Testis (tissue), 3 donors: ENCODE results near the gene MRPL44. TPM values are rescaled to one million over a fixed set of nuclear protein-coding genes. Genes with fewer than 3 reads are reported as not detected.

Experiments used
- DNase-seq: peaks from one replicate; pipeline ENCODE4 v3.0.0-alpha.2; 2019
- H3K27ac ChIP-seq, 2 donors: fragments of 200-600 bp; sonication (generic); one replicate each; pipeline ENCODE4 v1.5.1; 2019
- H3K27me3 ChIP-seq: fragments of 200-600 bp; sonication (generic); one replicate; pipeline ENCODE4 v1.5.1; 2019
- H3K36me3 ChIP-seq: fragments of 200-600 bp; sonication (generic); one replicate; pipeline ENCODE4 v1.5.1; 2017; ENCODE audit warnings: low read depth; ENCODE audit errors: missing control alignments
- H3K4me1 ChIP-seq: fragments of 200-600 bp; sonication (generic); one replicate; pipeline ENCODE4 v1.5.1; 2019
- H3K4me3 ChIP-seq, 2 donors: fragments of 200-600 bp; sonication (generic); one replicate each; pipeline ENCODE4 v1.5.1; 2017 to 2019
- H3K9me3 ChIP-seq: fragments of 200-600 bp; sonication (generic); one replicate; pipeline ENCODE4 v1.5.1; 2017
- POLR2A ChIP-seq: fragments of 450-650 bp; IDR thresholded peaks from one replicate; pipeline ENCODE4 v1.6.1; 2017; ENCODE audit warnings: antibody characterized with exemption, mild to moderate bottlenecking, moderate library complexity
- WGBS, 2 donors: methylation state at CpG; one replicate each; pipeline ENCODE4 v1.1.5; 2018; 5-methylcytosine and 5-hydroxymethylcytosine counted together
- intact Hi-C: fragments of 100-400 bp; cut with DNase I; formaldehyde crosslinking; loops from one replicate; pipeline ENCODE4 v1.15.1; 2023; ENCODE audit warnings: low total_unique reads
- polyA plus RNA-seq: library from polyadenylated mRNA; stranded (reverse); fragments of 350-450 nt; fragmentation: Illumina TruSeq; extraction: RNeasy Lipid Tissue Mini Kit (QIAGEN cat#74804); gene quantifications from one replicate; pipeline ENCODE4 v1.2.3, GENCODE V29; 2014; ENCODE audit warnings: low read depth, low replicate concordance; ENCODE audit not compliant: insufficient read depth
- total RNA-seq, 2 donors: library from RNA; depleted of rRNA; stranded (reverse); fragments of >200 nt; gene quantifications; one replicate each; pipeline ENCODE4 v1.2.3, GENCODE V29; 2016
- TF ChIP-seq, protein P1 (sequence below), 3 experiments: fragments of 450-650 bp in 2 of 3; fragments of 200-600 bp in 1 of 3; sonication (generic) in 1 of 3; IDR thresholded peaks; one replicate each; pipeline ENCODE4 v1.5.1; 2016 to 2019; ENCODE audit warnings: antibody characterized with exemption in 3 of 3, mild to moderate bottlenecking in 2 of 3, moderate library complexity in 1 of 3

Gene MRPL44
- total and polyA plus RNA-seq, 3 donors from 2014 or later: 36.6 to 39.4 (median 37.4) TPM

DNA sequence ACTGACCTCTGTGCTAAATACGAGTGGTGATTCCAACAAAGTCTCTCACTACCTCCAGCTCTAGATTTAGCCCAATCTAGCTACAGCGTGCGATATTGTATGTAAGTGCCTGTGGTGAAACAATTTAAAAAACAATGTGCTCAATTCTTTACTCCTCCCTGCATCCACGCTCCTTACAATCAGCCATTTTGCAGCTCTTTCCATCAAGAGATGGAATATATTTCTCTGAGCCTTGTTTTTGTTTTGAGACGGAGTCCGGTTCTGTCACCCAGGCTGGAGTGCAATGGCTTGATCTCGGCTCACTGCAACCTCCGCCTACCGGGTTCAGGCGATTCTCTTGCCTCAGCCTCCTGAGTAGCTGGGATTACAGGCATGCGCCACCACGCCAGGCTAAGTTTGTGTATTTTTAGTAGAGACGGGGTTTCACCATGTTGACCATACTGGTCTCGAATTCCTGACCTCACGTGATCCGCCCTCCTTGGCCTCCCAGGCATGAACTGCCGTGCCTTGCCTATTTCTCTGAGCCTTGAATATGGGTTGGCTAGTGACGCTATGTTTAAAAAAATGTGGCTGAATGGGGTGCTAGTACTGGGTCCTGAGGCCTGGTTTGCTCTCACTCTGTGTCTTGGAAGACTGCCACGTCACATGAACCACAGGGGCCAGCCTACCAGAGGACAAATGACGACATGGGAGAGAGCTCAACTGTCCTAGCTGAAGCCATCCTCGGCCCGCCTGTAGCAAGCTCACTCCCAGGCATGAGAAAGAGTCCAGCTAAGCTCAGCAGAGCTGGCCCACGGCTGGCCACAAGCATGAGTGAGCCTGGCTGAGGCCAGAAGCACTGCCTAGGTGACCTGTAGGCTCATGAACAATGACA is 26.9 kb upstream of the MRPL44 start:
- peak; percentile 38 for DNase-seq
- Histone ChIP-seq H3K9me3 (no peaks in the 10 kb centered on the region), H3K36me3 (no peaks in the 10 kb centered on the region), H3K4me1 (peaks cover 12% of the 10 kb centered on the region), H3K27ac (no peak overlapping the region), H3K4me3 (no peak overlapping the region), H3K27me3 (no peaks in the 10 kb centered on the region)
- WGBS, 2 donors: 81 to 82% methylated on average over 23 of the region's 23 CpGs
- intact Hi-C loops: no loop called here
- TF ChIP-seq, protein P1, sequence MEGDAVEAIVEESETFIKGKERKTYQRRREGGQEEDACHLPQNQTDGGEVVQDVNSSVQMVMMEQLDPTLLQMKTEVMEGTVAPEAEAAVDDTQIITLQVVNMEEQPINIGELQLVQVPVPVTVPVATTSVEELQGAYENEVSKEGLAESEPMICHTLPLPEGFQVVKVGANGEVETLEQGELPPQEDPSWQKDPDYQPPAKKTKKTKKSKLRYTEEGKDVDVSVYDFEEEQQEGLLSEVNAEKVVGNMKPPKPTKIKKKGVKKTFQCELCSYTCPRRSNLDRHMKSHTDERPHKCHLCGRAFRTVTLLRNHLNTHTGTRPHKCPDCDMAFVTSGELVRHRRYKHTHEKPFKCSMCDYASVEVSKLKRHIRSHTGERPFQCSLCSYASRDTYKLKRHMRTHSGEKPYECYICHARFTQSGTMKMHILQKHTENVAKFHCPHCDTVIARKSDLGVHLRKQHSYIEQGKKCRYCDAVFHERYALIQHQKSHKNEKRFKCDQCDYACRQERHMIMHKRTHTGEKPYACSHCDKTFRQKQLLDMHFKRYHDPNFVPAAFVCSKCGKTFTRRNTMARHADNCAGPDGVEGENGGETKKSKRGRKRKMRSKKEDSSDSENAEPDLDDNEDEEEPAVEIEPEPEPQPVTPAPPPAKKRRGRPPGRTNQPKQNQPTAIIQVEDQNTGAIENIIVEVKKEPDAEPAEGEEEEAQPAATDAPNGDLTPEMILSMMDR (IDR thresholded peaks at IDR 0.05): no peak
- no peak for TF ChIP-seq POLR2A

DNA sequence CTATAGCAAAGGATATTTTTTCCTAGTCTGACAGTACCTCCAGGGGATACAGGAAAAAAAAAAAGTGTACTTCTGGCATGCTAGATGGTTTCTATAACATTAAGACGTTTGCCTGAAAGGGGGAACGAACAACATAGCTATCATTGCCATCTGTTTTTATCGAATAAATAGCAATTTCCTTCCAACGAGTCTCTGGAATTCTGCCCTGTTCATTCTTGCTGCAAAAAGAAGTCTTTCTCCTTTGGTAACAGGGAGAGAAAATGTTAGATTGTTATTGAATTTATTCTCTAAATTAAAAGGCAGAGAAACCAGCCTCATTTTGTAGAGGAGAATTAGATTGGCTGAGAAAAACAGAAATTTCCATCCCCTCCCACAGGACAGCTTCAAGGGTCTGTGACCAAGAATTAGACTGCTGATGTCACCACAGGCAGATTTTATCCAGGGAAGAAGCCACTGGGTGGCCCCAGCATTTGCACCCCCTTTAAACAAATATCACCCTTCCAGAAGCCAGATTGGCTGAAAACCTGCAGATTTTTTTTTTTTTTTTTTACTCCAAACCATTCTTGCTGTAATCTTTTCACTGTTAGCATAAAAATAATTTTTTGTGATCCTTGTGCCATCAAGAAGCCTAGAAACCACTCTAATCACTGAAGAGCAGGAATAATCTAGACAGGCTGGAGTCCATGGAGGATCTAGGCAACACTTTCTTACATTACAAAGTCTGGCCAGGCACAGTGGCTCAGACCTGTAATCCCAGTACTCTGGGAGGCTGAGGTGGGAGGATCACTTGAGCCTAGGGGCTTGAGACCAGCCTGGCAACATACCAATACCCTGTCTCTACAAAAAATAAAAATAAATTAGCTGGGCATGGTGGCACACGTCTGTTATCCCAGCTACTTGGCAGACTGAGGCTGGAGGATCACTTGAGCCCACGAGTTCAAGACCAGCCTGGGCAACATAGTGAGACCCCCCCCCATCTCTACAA is 24.2 kb upstream of the MRPL44 start:
- Histone ChIP-seq H3K9me3 (no peaks in the 10 kb centered on the region), H3K4me3 (no peak overlapping the region), H3K27ac (no peak overlapping the region), H3K36me3 (no peaks in the 10 kb centered on the region), H3K4me1 (peaks cover 12% of the 10 kb centered on the region), H3K27me3 (no peaks in the 10 kb centered on the region)
- TF ChIP-seq, protein P1 (IDR thresholded peaks at IDR 0.05): no peak
- no peak for TF ChIP-seq POLR2A
- 40 to 47% methylated on average over 6 of the region's 6 CpGs for WGBS, 2 donors
- no peak for DNase-seq
- intact Hi-C loops: no loop called here

DNA sequence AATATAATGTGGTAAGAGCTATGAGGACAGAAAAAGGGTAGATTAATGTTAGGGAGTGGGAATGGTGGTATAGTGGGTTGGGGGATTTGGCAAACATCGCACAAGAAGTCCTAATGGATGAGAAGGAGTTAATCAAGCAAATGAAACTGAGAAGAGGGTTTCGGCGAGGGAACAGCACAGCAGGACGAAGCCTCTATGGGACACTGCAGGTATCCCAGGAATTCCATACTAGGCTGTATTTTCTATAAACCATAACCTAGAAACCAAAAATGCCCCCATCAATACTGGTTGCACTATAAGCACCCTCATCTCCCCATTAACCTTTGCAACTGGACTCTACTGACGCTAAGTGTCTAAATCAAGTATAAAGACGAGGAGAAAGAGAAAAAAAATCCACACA is 22.4 kb upstream of the MRPL44 start:
- TF ChIP-seq, protein P1 (IDR thresholded peaks at IDR 0.05): no peak
- TF ChIP-seq POLR2A: no peak
- no peak for DNase-seq
- H3K27me3 ChIP-seq: no peaks in the 10 kb centered on the region
- no peak overlapping the region for H3K4me3 ChIP-seq
- no peaks in the 10 kb centered on the region for H3K9me3 ChIP-seq
- intact Hi-C loops: no loop called here
- no peak overlapping the region for H3K27ac ChIP-seq
- WGBS, 2 donors: 69 to 72% methylated on average over 6 of the region's 6 CpGs
- peaks cover 9% of the 10 kb centered on the region for H3K4me1 ChIP-seq
- H3K36me3 ChIP-seq: no peaks in the 10 kb centered on the region

DNA sequence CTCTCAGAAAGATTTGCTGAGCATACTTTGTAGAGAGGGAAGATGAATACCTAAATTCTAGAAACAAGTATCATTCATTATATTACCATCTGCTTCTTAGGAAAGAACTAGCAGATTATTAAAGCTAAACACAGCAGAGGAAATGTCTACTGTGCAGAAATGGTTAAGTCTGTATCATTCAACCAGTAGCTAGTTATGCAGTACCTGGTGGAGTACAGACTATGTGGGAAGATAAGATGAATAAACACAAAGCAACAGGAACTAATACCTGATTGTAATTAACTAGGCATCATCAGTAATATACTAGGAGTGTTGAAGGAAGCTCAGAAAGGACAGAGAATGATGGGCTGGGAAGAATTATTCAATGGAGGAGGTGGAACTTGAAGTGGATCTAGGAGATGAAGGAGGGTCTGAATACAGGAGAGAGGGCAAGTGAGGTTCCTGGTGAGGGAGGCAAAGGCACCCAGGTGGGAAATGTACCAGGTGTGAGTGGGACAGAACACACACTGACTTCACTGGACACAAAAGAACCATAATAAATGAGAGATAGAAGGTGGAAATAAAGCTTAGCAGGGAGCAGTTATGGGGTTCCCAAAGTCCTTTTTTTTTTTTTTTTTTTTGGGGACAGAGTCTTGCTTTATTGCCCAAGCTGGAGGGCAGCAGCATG is 21.7 kb upstream of the MRPL44 start:
- DNase-seq: no peak
- no peak overlapping the region for H3K27ac ChIP-seq
- no peak for TF ChIP-seq POLR2A
- TF ChIP-seq, protein P1 (IDR thresholded peaks at IDR 0.05): no peak
- H3K4me3 ChIP-seq: no peak overlapping the region
- H3K9me3 ChIP-seq: no peaks in the 10 kb centered on the region
- intact Hi-C loops: no loop called here
- H3K36me3 ChIP-seq: no peaks in the 10 kb centered on the region
- H3K27me3 ChIP-seq: no peaks in the 10 kb centered on the region
- H3K4me1 ChIP-seq: peaks cover 5% of the 10 kb centered on the region
